Mucosa of stomach (tissue), 1 donor: ENCODE measurements around the gene B3GNT8.

Experiments
- H3K27me3 ChIP-seq: one replicate; pipeline ENCODE4 v1.7.0; 2013; ENCODE audit warnings: mild to moderate bottlenecking, low read length; ENCODE audit not compliant: control insufficient read depth, insufficient read depth
- H3K36me3 ChIP-seq: one replicate; pipeline ENCODE4 v1.7.0; 2013; ENCODE audit warnings: low read length; ENCODE audit not compliant: control insufficient read depth, insufficient read depth
- H3K4me1 ChIP-seq: one replicate; pipeline ENCODE4 v1.7.0; 2013; ENCODE audit warnings: mild to moderate bottlenecking, low read length; ENCODE audit not compliant: control insufficient read depth, insufficient read depth
- H3K4me3 ChIP-seq: one replicate; pipeline ENCODE4 v1.7.0; 2013; ENCODE audit warnings: low read length
- H3K9ac ChIP-seq: one replicate; pipeline ENCODE4 v1.7.0; 2013; ENCODE audit warnings: mild to moderate bottlenecking, low read length, moderate library complexity
- H3K9me3 ChIP-seq: one replicate; pipeline ENCODE4 v1.7.0; 2013; ENCODE audit warnings: mild to moderate bottlenecking, low read length, moderate library complexity; ENCODE audit not compliant: control insufficient read depth
- donor health status: Pancreatic carcinoma.

B3GNT8 gene

GRCh38 chr19:41421314-41421713 lies 5.9 kb downstream of the B3GNT8 start:
- Histone ChIP-seq H3K4me3 (no peak overlapping the region), H3K9ac (no peak overlapping the region), H3K4me1 (peaks cover 38% of the 10 kb centered on the region), H3K27me3 (no peaks in the 10 kb centered on the region), H3K9me3 (no peaks in the 10 kb centered on the region), H3K36me3 (peaks cover 13% of the 10 kb centered on the region)

GRCh38 chr19:41420101-41420880 lies 6.9 kb downstream of the B3GNT8 start:
- H3K4me1 ChIP-seq, result peaks cover 33% of the 10 kb centered on the region
- H3K27me3 ChIP-seq, result no peaks in the 10 kb centered on the region
- H3K9ac ChIP-seq, result no peak overlapping the region
- H3K36me3 ChIP-seq, result peaks cover 13% of the 10 kb centered on the region
- H3K9me3 ChIP-seq, result no peaks in the 10 kb centered on the region
- no peak overlapping the region for H3K4me3 ChIP-seq

- no peak overlapping the region for H3K9ac ChIP-seq
- H3K9me3 ChIP-seq, result no peaks in the 10 kb centered on the region
- peaks cover 26% of the 10 kb centered on the region for H3K4me1 ChIP-seq
- peaks cover 6% of the 10 kb centered on the region for H3K36me3 ChIP-seq
- H3K27me3 ChIP-seq, result no peaks in the 10 kb centered on the region
- no peak overlapping the region for H3K4me3 ChIP-seq
Measured at GRCh38 chr19:41416194-41416674, 10.9 kb downstream of the B3GNT8 start.

GRCh38 chr19:41415154-41415571 lies 12.0 kb downstream of the B3GNT8 start:
- Histone ChIP-seq H3K27me3 (no peaks in the 10 kb centered on the region), H3K36me3 (peaks cover 6% of the 10 kb centered on the region)

GRCh38 chr19:41414461-41414860 lies 12.7 kb downstream of the B3GNT8 start:
- no peak overlapping the region for H3K9ac ChIP-seq
- peaks cover 6% of the 10 kb centered on the region for H3K36me3 ChIP-seq
- peaks cover 38% of the 10 kb centered on the region for H3K4me1 ChIP-seq
- no peak overlapping the region for H3K4me3 ChIP-seq
- H3K27me3 ChIP-seq, result no peaks in the 10 kb centered on the region
- no peaks in the 10 kb centered on the region for H3K9me3 ChIP-seq

More at GRCh38 chr19:41415154-41415571, 12.0 kb downstream of the B3GNT8 start:
- H3K4me3 ChIP-seq, result no peak overlapping the region
- no peak overlapping the region for H3K9ac ChIP-seq
- H3K4me1 ChIP-seq, result peaks cover 31% of the 10 kb centered on the region
- H3K9me3 ChIP-seq, result no peaks in the 10 kb centered on the region

- peaks cover 43% of the 10 kb centered on the region for H3K4me1 ChIP-seq
Measured at GRCh38 chr19:41413947-41414346, 13.2 kb downstream of the B3GNT8 start.

GRCh38 chr19:41412953-41413352 lies 14.2 kb downstream of the B3GNT8 start:
- H3K4me3 ChIP-seq, result no peak overlapping the region
- H3K27me3 ChIP-seq, result no peaks in the 10 kb centered on the region
- H3K9me3 ChIP-seq, result no peaks in the 10 kb centered on the region
- peaks cover 53% of the 10 kb centered on the region for H3K4me1 ChIP-seq
- no peaks in the 10 kb centered on the region for H3K36me3 ChIP-seq
- no peak overlapping the region for H3K9ac ChIP-seq

More at GRCh38 chr19:41413947-41414346, 13.2 kb downstream of the B3GNT8 start:
- no peak overlapping the region for H3K9ac ChIP-seq
- H3K36me3 ChIP-seq, result peaks cover 2% of the 10 kb centered on the region
- no peaks in the 10 kb centered on the region for H3K9me3 ChIP-seq
- no peaks in the 10 kb centered on the region for H3K27me3 ChIP-seq
- no peak overlapping the region for H3K4me3 ChIP-seq

- H3K4me3 ChIP-seq, result no peak overlapping the region
- no peak overlapping the region for H3K9ac ChIP-seq
- no peaks in the 10 kb centered on the region for H3K9me3 ChIP-seq
- H3K27me3 ChIP-seq, result no peaks in the 10 kb centered on the region
- H3K4me1 ChIP-seq, result peaks cover 54% of the 10 kb centered on the region
- H3K36me3 ChIP-seq, result no peaks in the 10 kb centered on the region
Measured at GRCh38 chr19:41411968-41412265, 15.3 kb downstream of the B3GNT8 start.

- Histone ChIP-seq H3K4me3 (no peak overlapping the region), H3K36me3 (no peaks in the 10 kb centered on the region), H3K4me1 (peaks cover 48% of the 10 kb centered on the region)
Measured at GRCh38 chr19:41411100-41411967, 15.8 kb downstream of the B3GNT8 start.

GRCh38 chr19:41410336-41411054 lies 16.7 kb downstream of the B3GNT8 start:
- peaks cover 42% of the 10 kb centered on the region for H3K4me1 ChIP-seq
- peak overlapping the region; percentile 41 for H3K9ac ChIP-seq
- no peaks in the 10 kb centered on the region for H3K36me3 ChIP-seq
- H3K9me3 ChIP-seq, result no peaks in the 10 kb centered on the region
- no peak overlapping the region for H3K4me3 ChIP-seq
- no peaks in the 10 kb centered on the region for H3K27me3 ChIP-seq

More at GRCh38 chr19:41411100-41411967, 15.8 kb downstream of the B3GNT8 start:
- H3K27me3 ChIP-seq, result no peaks in the 10 kb centered on the region
- H3K9ac ChIP-seq, result no peak overlapping the region
- no peaks in the 10 kb centered on the region for H3K9me3 ChIP-seq

GRCh38 chr19:41409288-41409687 lies 17.9 kb downstream of the B3GNT8 start:
- H3K36me3 ChIP-seq, result no peaks in the 10 kb centered on the region
- peak overlapping the region; percentile 41 for H3K9ac ChIP-seq
- H3K27me3 ChIP-seq, result no peaks in the 10 kb centered on the region
- H3K4me3 ChIP-seq, result no peak overlapping the region
- H3K4me1 ChIP-seq, result peaks cover 39% of the 10 kb centered on the region
- no peaks in the 10 kb centered on the region for H3K9me3 ChIP-seq
